NCI-H1048 (cell line): ENCODE measurements around the gene RNF227.
"Not testable (repeated sequence)": the region's sequence is repeated elsewhere in the genome, so short reads cannot be mapped to it uniquely, and the experiment has no call there.

ENCODE experiments used
- DNase-seq: peaks from one replicate; lab custom pipeline; 2025; lab: John Stamatoyannopoulos, UW

RNF227 gene

GRCh38 chr17:7864384-7864783 lies 51.7 kb downstream of the RNF227 start:
- not testable (repeated sequence) for DNase-seq
